ENCODE results near the gene ANKRD28. TPM values are rescaled to one million over a fixed set of nuclear protein-coding genes. Genes with fewer than 3 reads are reported as not detected.

Gene ANKRD28
- polyA plus RNA-seq, 1 donor: 29.8 TPM

DNA sequence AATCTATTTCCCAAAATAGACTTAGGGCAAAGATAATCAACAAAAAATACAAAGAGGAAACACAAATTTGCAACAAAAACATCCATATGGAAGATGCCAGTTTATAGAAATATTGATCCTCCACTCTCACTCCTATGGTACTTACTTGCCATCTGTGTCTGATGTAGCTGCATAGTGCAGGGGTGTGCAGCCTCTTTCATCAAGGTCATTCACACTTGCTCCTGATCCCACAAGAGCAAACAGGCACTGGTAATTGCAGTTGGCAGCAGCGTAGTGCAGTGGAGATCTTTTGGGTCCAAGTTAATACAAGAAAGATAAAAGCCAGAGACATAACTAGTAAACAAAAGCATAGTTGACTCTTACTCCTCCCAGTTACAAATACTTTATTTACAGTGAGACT, 90.0 kb downstream of the ANKRD28 start:
- Histone ChIP-seq H3K27me3 (ENCODE audit: control insufficient read depth, insufficient read depth, low read length) (no peaks in the 10 kb centered on the region), H3K27ac (ENCODE audit: low read length) (no peak overlapping the region), H3K36me3 (ENCODE audit: control insufficient read depth, insufficient read depth, low read length) (peaks cover 29% of the 10 kb centered on the region), H3K4me3 (ENCODE audit: low read length) (no peak overlapping the region), H3K9me3 (ENCODE audit: control insufficient read depth, low read depth, low read length) (no peaks in the 10 kb centered on the region), H3K4me1 (ENCODE audit: control insufficient read depth, insufficient read depth, low read length) (no peaks in the 10 kb centered on the region)
- no peak for DNase-seq
- no CpG with 5 or more reads among the region's 1 CpG for WGBS (ENCODE audit: insufficient coverage, low lambda C conversion rate)

DNA sequence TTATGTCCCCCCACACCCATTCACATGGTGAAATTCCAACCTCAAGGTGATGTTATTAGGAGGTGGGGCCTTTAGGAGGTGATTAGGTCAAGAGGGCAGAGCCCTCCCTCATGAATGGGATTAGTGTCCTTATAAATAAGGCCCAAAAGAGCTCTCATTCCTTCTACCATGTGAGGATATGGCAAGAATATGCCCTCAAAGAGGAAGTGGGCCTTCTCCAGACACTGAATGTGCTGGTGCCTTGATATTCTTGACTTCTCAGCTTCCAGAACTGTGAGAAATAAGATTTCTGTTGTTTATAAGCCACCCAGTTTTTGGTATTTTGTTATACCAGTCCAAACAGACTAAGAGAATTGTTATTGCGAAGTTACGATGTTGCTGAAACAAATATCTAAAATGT, 94.4 kb downstream of the ANKRD28 start:
- no peaks in the 10 kb centered on the region for H3K9me3 ChIP-seq (ENCODE audit: control insufficient read depth, low read depth, low read length)
- 100% methylated on average over 1 of the region's 2 CpGs for WGBS (ENCODE audit: insufficient coverage, low lambda C conversion rate)
- no peak overlapping the region for H3K4me3 ChIP-seq (ENCODE audit: low read length)
- DNase-seq: no peak
- H3K36me3 ChIP-seq (ENCODE audit: control insufficient read depth, insufficient read depth, low read length): peaks cover 13% of the 10 kb centered on the region
- no peaks in the 10 kb centered on the region for H3K4me1 ChIP-seq (ENCODE audit: control insufficient read depth, insufficient read depth, low read length)
- no peaks in the 10 kb centered on the region for H3K27me3 ChIP-seq (ENCODE audit: control insufficient read depth, insufficient read depth, low read length)
- H3K27ac ChIP-seq (ENCODE audit: low read length): no peak overlapping the region

GRCh38 chr3:15694628-15695027, 103.2 kb downstream of the ANKRD28 start:
- H3K4me3 ChIP-seq (ENCODE audit: low read length): no peak overlapping the region
- no peaks in the 10 kb centered on the region for H3K9me3 ChIP-seq (ENCODE audit: control insufficient read depth, low read depth, low read length)
- peaks cover 33% of the 10 kb centered on the region for H3K36me3 ChIP-seq (ENCODE audit: control insufficient read depth, insufficient read depth, low read length)
- H3K27ac ChIP-seq (ENCODE audit: low read length): no peak overlapping the region
- no peaks in the 10 kb centered on the region for H3K27me3 ChIP-seq (ENCODE audit: control insufficient read depth, insufficient read depth, low read length)
- WGBS (ENCODE audit: insufficient coverage, low lambda C conversion rate): no CpG with 5 or more reads among the region's 1 CpG
- H3K4me1 ChIP-seq (ENCODE audit: control insufficient read depth, insufficient read depth, low read length): no peaks in the 10 kb centered on the region
- no peak for DNase-seq

DNA sequence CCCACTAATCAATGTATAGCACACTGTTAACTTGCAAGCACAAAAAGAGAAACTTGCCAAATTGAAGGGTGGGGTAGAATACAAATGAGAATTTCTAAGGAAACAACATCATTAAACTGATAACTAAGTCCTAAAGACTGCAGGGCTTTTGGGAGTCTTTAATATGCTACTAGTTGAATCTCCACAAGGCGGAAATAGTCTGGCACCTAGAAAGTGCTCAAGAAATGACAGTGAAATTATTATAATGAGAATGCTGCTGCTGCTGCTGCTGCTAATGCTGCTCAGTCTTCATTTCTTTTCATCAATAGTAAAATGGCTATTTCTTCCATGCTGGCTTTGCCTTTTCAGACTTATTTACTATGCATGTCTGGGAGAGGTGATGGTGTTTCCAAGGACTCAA, 104.4 kb downstream of the ANKRD28 start:
- Histone ChIP-seq H3K27me3 (ENCODE audit: control insufficient read depth, insufficient read depth, low read length) (no peaks in the 10 kb centered on the region), H3K4me1 (ENCODE audit: control insufficient read depth, insufficient read depth, low read length) (no peaks in the 10 kb centered on the region), H3K27ac (ENCODE audit: low read length) (no peak overlapping the region), H3K36me3 (ENCODE audit: control insufficient read depth, insufficient read depth, low read length) (peaks cover 40% of the 10 kb centered on the region), H3K4me3 (ENCODE audit: low read length) (no peak overlapping the region), H3K9me3 (ENCODE audit: control insufficient read depth, low read depth, low read length) (no peaks in the 10 kb centered on the region)
- WGBS (ENCODE audit: insufficient coverage, low lambda C conversion rate): no CpG with 5 or more reads among the region's 1 CpG
- DNase-seq: no peak

DNA sequence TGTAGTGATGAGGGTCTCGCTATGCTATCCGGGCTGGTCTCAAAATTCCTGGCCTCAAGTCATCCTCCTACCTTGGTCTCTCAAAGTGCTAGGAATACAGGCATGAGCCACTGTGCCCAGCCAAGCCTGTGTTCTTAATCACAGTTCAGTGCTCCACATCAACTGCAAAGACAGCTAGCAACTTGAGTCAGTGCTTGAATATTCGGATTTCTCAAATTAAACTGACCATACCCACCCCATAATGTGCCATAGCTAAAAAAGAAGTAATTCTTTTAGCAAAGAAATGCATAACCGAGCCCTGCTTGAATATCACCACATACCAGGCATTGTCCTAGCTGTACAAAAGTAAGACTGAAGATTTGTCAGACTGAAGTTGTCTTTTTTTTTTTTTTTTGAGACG, 107.0 kb downstream of the ANKRD28 start:
- no peaks in the 10 kb centered on the region for H3K4me1 ChIP-seq (ENCODE audit: control insufficient read depth, insufficient read depth, low read length)
- WGBS (ENCODE audit: insufficient coverage, low lambda C conversion rate): no CpG with 5 or more reads among the region's 5 CpGs
- H3K27ac ChIP-seq (ENCODE audit: low read length): no peak overlapping the region
- DNase-seq: no peak
- H3K27me3 ChIP-seq (ENCODE audit: control insufficient read depth, insufficient read depth, low read length): no peaks in the 10 kb centered on the region
- no peak overlapping the region for H3K4me3 ChIP-seq (ENCODE audit: low read length)
- no peaks in the 10 kb centered on the region for H3K9me3 ChIP-seq (ENCODE audit: control insufficient read depth, low read depth, low read length)
- H3K36me3 ChIP-seq (ENCODE audit: control insufficient read depth, insufficient read depth, low read length): peaks cover 51% of the 10 kb centered on the region

DNA sequence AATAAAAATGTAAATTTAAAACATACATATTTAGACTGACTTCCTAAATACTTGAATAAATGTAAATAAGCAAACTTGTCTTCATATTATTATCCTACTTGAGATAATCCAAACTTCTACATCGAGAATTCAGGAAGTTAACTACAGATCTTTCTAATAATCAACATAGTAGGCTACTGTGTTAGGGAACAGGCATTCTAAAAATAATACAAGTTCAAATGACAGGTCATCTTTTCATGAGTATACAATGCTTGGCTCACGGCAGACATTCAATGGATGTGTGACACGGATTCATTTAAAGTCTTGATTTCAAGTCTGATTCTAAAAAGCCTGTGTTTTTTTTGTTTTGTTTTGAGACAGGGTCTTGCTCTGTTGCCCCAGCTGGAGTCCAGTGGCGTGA, 107.5 kb downstream of the ANKRD28 start:
- 67% methylated on average over 1 of the region's 4 CpGs for WGBS (ENCODE audit: insufficient coverage, low lambda C conversion rate)
- Histone ChIP-seq H3K4me1 (ENCODE audit: control insufficient read depth, insufficient read depth, low read length) (no peaks in the 10 kb centered on the region), H3K36me3 (ENCODE audit: control insufficient read depth, insufficient read depth, low read length) (peaks cover 51% of the 10 kb centered on the region), H3K9me3 (ENCODE audit: control insufficient read depth, low read depth, low read length) (no peaks in the 10 kb centered on the region), H3K27me3 (ENCODE audit: control insufficient read depth, insufficient read depth, low read length) (no peaks in the 10 kb centered on the region), H3K27ac (ENCODE audit: low read length) (no peak overlapping the region), H3K4me3 (ENCODE audit: low read length) (no peak overlapping the region)
- no peak for DNase-seq

DNA sequence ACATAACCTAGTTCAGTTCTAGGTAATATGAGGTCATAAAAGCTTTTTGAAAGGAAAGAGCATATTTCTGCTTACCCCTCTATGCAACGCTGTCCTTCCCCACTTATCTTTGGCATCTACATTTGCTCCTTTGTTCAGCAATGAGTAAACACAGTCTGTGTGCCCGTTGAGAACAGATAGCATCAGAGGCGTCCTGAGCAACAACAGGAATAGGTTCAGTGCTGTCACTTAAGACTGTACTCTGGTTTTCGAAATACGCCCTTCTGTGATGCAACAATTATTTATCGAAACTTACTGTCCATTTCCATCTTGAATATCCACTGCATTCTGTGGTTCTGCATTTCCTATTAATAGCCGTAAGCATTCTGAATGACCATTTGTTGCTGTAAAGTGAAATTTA, 111.9 kb downstream of the ANKRD28 start:
- Histone ChIP-seq H3K27ac (ENCODE audit: low read length) (no peak overlapping the region), H3K27me3 (ENCODE audit: control insufficient read depth, insufficient read depth, low read length) (no peaks in the 10 kb centered on the region), H3K36me3 (ENCODE audit: control insufficient read depth, insufficient read depth, low read length) (peaks cover 37% of the 10 kb centered on the region), H3K4me3 (ENCODE audit: low read length) (no peak overlapping the region), H3K9me3 (ENCODE audit: control insufficient read depth, low read depth, low read length) (no peaks in the 10 kb centered on the region), H3K4me1 (ENCODE audit: control insufficient read depth, insufficient read depth, low read length) (no peaks in the 10 kb centered on the region)
- WGBS (ENCODE audit: insufficient coverage, low lambda C conversion rate): 93% methylated on average over 2 of the region's 7 CpGs
- no peak for DNase-seq

- no peak for DNase-seq
- Histone ChIP-seq H3K27ac (ENCODE audit: low read length) (no peak overlapping the region), H3K27me3 (ENCODE audit: control insufficient read depth, insufficient read depth, low read length) (no peaks in the 10 kb centered on the region), H3K36me3 (ENCODE audit: control insufficient read depth, insufficient read depth, low read length) (peaks cover 33% of the 10 kb centered on the region), H3K4me1 (ENCODE audit: control insufficient read depth, insufficient read depth, low read length) (no peaks in the 10 kb centered on the region), H3K9me3 (ENCODE audit: control insufficient read depth, low read depth, low read length) (no peaks in the 10 kb centered on the region), H3K4me3 (ENCODE audit: low read length) (no peak overlapping the region)
- no CpG with 5 or more reads among the region's 1 CpG for WGBS (ENCODE audit: insufficient coverage, low lambda C conversion rate)
These were observed 114.5 kb downstream of the ANKRD28 start for GRCh38 chr3:15683253-15683652.

GRCh38 chr3:15682561-15683185, 115.1 kb downstream of the ANKRD28 start:
- 80% methylated on average over 1 of the region's 3 CpGs for WGBS (ENCODE audit: insufficient coverage, low lambda C conversion rate)
- no peak for DNase-seq
- no peak overlapping the region for H3K27ac ChIP-seq (ENCODE audit: low read length)
- H3K4me3 ChIP-seq (ENCODE audit: low read length): no peak overlapping the region
- H3K4me1 ChIP-seq (ENCODE audit: control insufficient read depth, insufficient read depth, low read length): no peaks in the 10 kb centered on the region
- H3K36me3 ChIP-seq (ENCODE audit: control insufficient read depth, insufficient read depth, low read length): peaks cover 37% of the 10 kb centered on the region
- H3K9me3 ChIP-seq (ENCODE audit: control insufficient read depth, low read depth, low read length): no peaks in the 10 kb centered on the region
- no peaks in the 10 kb centered on the region for H3K27me3 ChIP-seq (ENCODE audit: control insufficient read depth, insufficient read depth, low read length)

- DNase-seq: no peak
- no peaks in the 10 kb centered on the region for H3K9me3 ChIP-seq (ENCODE audit: control insufficient read depth, low read depth, low read length)
- H3K27ac ChIP-seq (ENCODE audit: low read length): no peak overlapping the region
- no peak overlapping the region for H3K4me3 ChIP-seq (ENCODE audit: low read length)
- peaks cover 42% of the 10 kb centered on the region for H3K36me3 ChIP-seq (ENCODE audit: control insufficient read depth, insufficient read depth, low read length)
- no peaks in the 10 kb centered on the region for H3K4me1 ChIP-seq (ENCODE audit: control insufficient read depth, insufficient read depth, low read length)
- no CpG with 5 or more reads among the region's 2 CpGs for WGBS (ENCODE audit: insufficient coverage, low lambda C conversion rate)
- no peaks in the 10 kb centered on the region for H3K27me3 ChIP-seq (ENCODE audit: control insufficient read depth, insufficient read depth, low read length)
These were observed 116.1 kb downstream of the ANKRD28 start for GRCh38 chr3:15681668-15682067.

GRCh38 chr3:15679306-15679705, 118.5 kb downstream of the ANKRD28 start:
- WGBS (ENCODE audit: insufficient coverage, low lambda C conversion rate): 100% methylated on average over 4 of the region's 5 CpGs

More at GRCh38 chr3:15679306-15679705, 118.5 kb downstream of the ANKRD28 start:
- Histone ChIP-seq H3K4me1 (ENCODE audit: control insufficient read depth, insufficient read depth, low read length) (no peaks in the 10 kb centered on the region), H3K9me3 (ENCODE audit: control insufficient read depth, low read depth, low read length) (no peaks in the 10 kb centered on the region), H3K4me3 (ENCODE audit: low read length) (no peak overlapping the region), H3K27me3 (ENCODE audit: control insufficient read depth, insufficient read depth, low read length) (no peaks in the 10 kb centered on the region), H3K27ac (ENCODE audit: low read length) (no peak overlapping the region), H3K36me3 (ENCODE audit: control insufficient read depth, insufficient read depth, low read length) (peaks cover 42% of the 10 kb centered on the region)
- DNase-seq: no peak
